Ishikawa (cell line): Measurements from ENCODE around the gene ABCB8.

Source experiments
- CEBPB ChIP-seq: IDR thresholded peaks from 2 replicates; pipeline ENCODE4 v1.6.1; 2012
- CREB1 ChIP-seq: IDR thresholded peaks from 2 replicates; pipeline ENCODE4 v1.6.1; 2012; ENCODE audit warnings: low read depth
- EGR1 ChIP-seq: IDR thresholded peaks from 2 replicates; pipeline ENCODE4 v1.6.1; 2012
- EP300 ChIP-seq: IDR thresholded peaks from 2 replicates; pipeline ENCODE4 v1.6.1; 2012; ENCODE audit warnings: borderline replicate concordance
- FOXM1 ChIP-seq: IDR thresholded peaks from 2 replicates; pipeline ENCODE4 v1.6.1; 2012; ENCODE audit warnings: low read depth, borderline replicate concordance
- MAX ChIP-seq: IDR thresholded peaks from 2 replicates; pipeline ENCODE4 v1.6.1; 2012
- NFIC ChIP-seq: IDR thresholded peaks from 2 replicates; pipeline ENCODE4 v1.6.1; 2012
- RAD21 ChIP-seq: IDR thresholded peaks from 2 replicates; pipeline ENCODE4 v1.6.1; 2012; ENCODE audit warnings: low read depth
- REST ChIP-seq: IDR thresholded peaks from 2 replicates; pipeline ENCODE4 v1.6.1; 2012; ENCODE audit warnings: low read depth, mild to moderate bottlenecking
- TAF1 ChIP-seq: IDR thresholded peaks from 2 replicates; pipeline ENCODE4 v1.6.1; 2012; ENCODE audit warnings: low read depth, mild to moderate bottlenecking
- TCF12 ChIP-seq: IDR thresholded peaks from 2 replicates; pipeline ENCODE4 v1.6.1; 2012; ENCODE audit warnings: low read depth
- TEAD4 ChIP-seq: IDR thresholded peaks from 2 replicates; pipeline ENCODE4 v1.6.1; 2012
- USF1 ChIP-seq: IDR thresholded peaks from 2 replicates; pipeline ENCODE4 v1.6.1; 2012
- YY1 ChIP-seq: IDR thresholded peaks from 2 replicates; pipeline ENCODE4 v1.6.1; 2012; ENCODE audit warnings: low read depth
- ZBTB7A ChIP-seq: IDR thresholded peaks from 2 replicates; pipeline ENCODE4 v1.6.1; 2012; ENCODE audit warnings: low read depth

Gene ABCB8

GRCh38 chr7:151065516-151065915 lies 37.3 kb downstream of the ABCB8 start:
- TF ChIP-seq FOXM1 (no peak), CREB1 (no peak), TEAD4 (no peak), ZBTB7A (no peak), USF1 (no peak), NFIC (no peak), MAX (no peak), TAF1 (no peak), RAD21 (no peak), EP300 (no peak), CEBPB (no peak), TCF12 (no peak), YY1 (no peak), REST (no peak), EGR1 (no peak)

GRCh38 chr7:151066273-151066974 lies 38.2 kb downstream of the ABCB8 start:
- no peak for TF ChIP-seq FOXM1
- no peak for TF ChIP-seq EGR1
- TF ChIP-seq TCF12: no peak
- no peak for TF ChIP-seq CREB1
- no peak for TF ChIP-seq RAD21
- TF ChIP-seq MAX: no peak
- TF ChIP-seq REST: no peak
- no peak for TF ChIP-seq USF1
- TF ChIP-seq EP300: no peak
- no peak for TF ChIP-seq YY1
- TF ChIP-seq TEAD4: no peak
- no peak for TF ChIP-seq TAF1
- TF ChIP-seq NFIC: no peak
- no peak for TF ChIP-seq ZBTB7A
- no peak for TF ChIP-seq CEBPB

- TF ChIP-seq EP300 (no peak), NFIC (no peak), MAX (no peak), CREB1 (no peak), FOXM1 (no peak), REST (no peak), CEBPB (no peak), USF1 (no peak), ZBTB7A (no peak), YY1 (no peak), TEAD4 (no peak), TAF1 (no peak), TCF12 (no peak), EGR1 (no peak), RAD21 (no peak)
Measured at GRCh38 chr7:151068069-151068773, 40.0 kb downstream of the ABCB8 start.
